K562 treated with DMSO at 1 percent for 48 hours (cell line): ENCODE results near the gene FBLN1. TPM values are rescaled to one million over a fixed set of nuclear protein-coding genes. Genes with fewer than 3 reads are reported as not detected.

ENCODE experiments used
- total RNA-seq: library from RNA; unstranded; fragments of 300-600 nt; gene quantifications from 2 replicates; pipeline ENCODE4 v1.2.3, GENCODE V29; 2022; ENCODE audit warnings: low replicate concordance; ENCODE audit errors: extremely low read depth

Gene FBLN1
- total RNA-seq, result not detected in 2 replicates

GRCh38 chr22:45502215-45503049 lies at the start of gene FBLN1:
TSS of gene FBLN1 (plus strand) at chr22:45502883. CDS start at chr22:45502986, 103 bp downstream.

Other genes with a start within 250 kb of the FBLN1 start
- gene UPK3A, start 217.9 kb upstream of the FBLN1 start, total RNA-seq, result not detected in 2 replicates
- not detected in 2 replicates for gene FAM118A, start 192.9 kb upstream of the FBLN1 start, total RNA-seq
- not detected in 2 replicates for gene SMC1B, start 89.3 kb upstream of the FBLN1 start, total RNA-seq
- gene RIBC2, start 89.2 kb upstream of the FBLN1 start, total RNA-seq, result not detected in 2 replicates
- not detected in 2 replicates for gene ATXN10, start 169.0 kb downstream of the FBLN1 start, total RNA-seq